Measurements from ENCODE around the gene DNAJC5G. TPM values are rescaled to one million over a fixed set of nuclear protein-coding genes. Genes with fewer than 3 reads are reported as not detected.
A peak's percentile ranks its signal among the peaks of the same experiment; 100 is the strongest.

The DNAJC5G gene
- total and polyA plus RNA-seq, 9 of the 15 experiments (the other 6 are each of a cell fraction or from before 2014, with no cell fraction given), result not detected

GRCh38 chr2:27303093-27304025 lies 28.1 kb downstream of the DNAJC5G start (continued):
- TF ChIP-seq REST (IDR thresholded peaks at IDR 0.05; ENCODE audit: borderline replicate concordance), result peak; percentile 76; the same call in 1 of the 2 replicates
- TF ChIP-seq REST (CRISPR knock-in tag; IDR thresholded peaks at IDR 0.05; ENCODE audit: low read depth), result no peak
- peak; percentile 73; the same call in 1 of the 2 replicates for TF ChIP-seq SMC3 (conservative IDR thresholded peaks at IDR 0.05; ENCODE audit: insufficient read depth, low read depth, low read length)
- TF ChIP-seq CREM (IDR thresholded peaks at IDR 0.05; ENCODE audit: low read depth), result peak; percentile 35; the same call in 1 of the 2 replicates
- TF ChIP-seq MTA2 (IDR thresholded peaks at IDR 0.05; ENCODE audit: low read depth), result 0 out of 2 replicates have a peak, but pooled peaks have one; percentile 7
- peak; percentile 40; the same call in 1 of the 2 replicates for TF ChIP-seq ARID1B (IDR thresholded peaks at IDR 0.05)
- TF ChIP-seq CTCF (IDR thresholded peaks at IDR 0.05 in 2 of 3, conservative IDR thresholded peaks at IDR 0.05 in 1 of 3; ENCODE audit: insufficient read depth in 2 of 3, low read depth in 1 of 3, low read length in 3 of 3), result peak; percentile 80 to 93 (median 85)
- TF ChIP-seq EWSR1 (IDR thresholded peaks at IDR 0.05; ENCODE audit: borderline replicate concordance, low read depth, partially characterized antibody), result no peak
- TF ChIP-seq NR2C2 (CRISPR knock-in tag; IDR thresholded peaks at IDR 0.05), result no peak
- TF ChIP-seq NR2C2 (tag; IDR thresholded peaks at IDR 0.05), result peak; percentile 53; the same call in 1 of the 2 replicates
- TF ChIP-seq MEF2D (tag; conservative IDR thresholded peaks at IDR 0.05; ENCODE audit: low read depth), result no peak

All from K562 (cell line).